HepG2 (cell line): ENCODE results near the gene KRT79. TPM values are rescaled to one million over a fixed set of nuclear protein-coding genes. Genes with fewer than 3 reads are reported as not detected.

Source experiments
- ATAC-seq: fragments of 200-7000 bp; cut with Tn5 transposase; 3 replicates; pipeline ENCODE4 v1.9.1; 2020; ENCODE audit warnings: mild to moderate bottlenecking, moderate library complexity
- BruUV-seq: library from RNA; stranded (reverse); fragments of 400-500 nt; replicated peaks from 2 replicates; lab custom pipeline; 2021; lab: Mats Ljungman, UMichigan
- CTCF ChIA-PET: fragments of 300-600 bp; formaldehyde crosslinking; extraction: SDS; loops from one replicate; lab custom pipeline; 2021; ENCODE audit warnings: low total read pairs, inconsistent platforms, low intra/inter-chr PET ratio; lab: Yijun Ruan, JAX
- POLR2A ChIA-PET: fragments of 350-600 bp; sonication (Branson Sonifier 250); formaldehyde crosslinking; loops from one replicate; lab custom pipeline; 2020; ENCODE audit warnings: antibody characterized with exemption, inconsistent platforms; lab: Yijun Ruan, JAX
- DNase-seq: peaks from one replicate; pipeline ENCODE4 v3.0.0-alpha.2; 2015; ENCODE audit warnings: low spot score
- FAIRE-seq: peaks from 3 replicates; lab custom pipeline; 2011; peaks lifted over from hg19 to GRCh38; lab: Jason Lieb, UNC
- H2AFZ ChIP-seq: one replicate; pipeline ENCODE4 v1.6.1; 2011; ENCODE audit warnings: low read length, inconsistent platforms
- H3K27ac ChIP-seq: fragments of 300-600 bp; 3 replicates; pipeline ENCODE4 v1.8.0; 2011; ENCODE audit warnings: mixed run types, mild to moderate bottlenecking, mixed read lengths, low read length, inconsistent platforms; ENCODE audit not compliant: insufficient read depth; ENCODE audit errors: extremely low read length
- H3K27me3 ChIP-seq, 2 experiments: fragments of 200-600 bp in 1 of 2; 2 replicates in 1 of 2; 3 replicates in 1 of 2; pipeline versions ENCODE4 v1.6.0 to v1.8.0; 2011; ENCODE audit warnings: low read length in 2 of 2, mild to moderate bottlenecking in 2 of 2, moderate library complexity in 2 of 2, inconsistent platforms in 1 of 2; ENCODE audit not compliant: insufficient read depth in 2 of 2, control insufficient read depth in 1 of 2
- H3K36me3 ChIP-seq, 2 experiments: fragments of 200-600 bp in 1 of 2; replicated peaks in 1 of 2; 2 replicates in 1 of 2; 3 replicates in 1 of 2; pipeline versions ENCODE4 v1.5.1 to v1.8.0; 2011; ENCODE audit warnings: low read length in 2 of 2, inconsistent platforms in 1 of 2; ENCODE audit not compliant: insufficient read depth in 2 of 2, control insufficient read depth in 1 of 2
- H3K4me1 ChIP-seq: 2 replicates; pipeline ENCODE4 v1.5.1; 2012; ENCODE audit warnings: low read length, inconsistent platforms; ENCODE audit not compliant: insufficient read depth
- H3K4me2 ChIP-seq: 2 replicates; pipeline ENCODE4 v1.6.0; 2011; ENCODE audit warnings: low read depth, low read length, inconsistent platforms
- H3K4me3 ChIP-seq, 3 experiments: fragments of 200-600 bp in 1 of 3; sonication (generic), shearing (Covaris generic) in 1 of 3; replicated peaks in 1 of 3; 2 replicates each; pipeline ENCODE4 v1.5.1; 2011 to 2016; ENCODE audit warnings: low read length in 3 of 3, inconsistent platforms in 2 of 3, low read depth in 2 of 3, mild to moderate bottlenecking in 2 of 3, control low read depth in 1 of 3, mixed read lengths in 1 of 3; ENCODE audit not compliant: insufficient read depth in 1 of 3
- H3K79me2 ChIP-seq: one replicate; pipeline ENCODE4 v1.6.1; 2011; ENCODE audit warnings: low read length, inconsistent platforms; ENCODE audit not compliant: insufficient read depth
- H3K9ac ChIP-seq: 2 replicates; pipeline ENCODE4 v1.6.0; 2011; ENCODE audit warnings: mild to moderate bottlenecking, low read depth, low read length, inconsistent platforms; ENCODE audit not compliant: insufficient read depth
- H3K9me3 ChIP-seq: 2 replicates; pipeline ENCODE4 v1.5.1; 2012; ENCODE audit warnings: mild to moderate bottlenecking, low read length
- H4K20me1 ChIP-seq: 2 replicates; pipeline ENCODE4 v1.6.0; 2011; ENCODE audit warnings: inconsistent platforms, mild to moderate bottlenecking, low read length, moderate library complexity; ENCODE audit not compliant: insufficient read depth
- KLF13 ChIP-seq: sonication (generic); formaldehyde crosslinking; IDR thresholded peaks from 2 replicates; pipeline ENCODE4 v1.4.0; 2020; ENCODE audit warnings: mild to moderate bottlenecking, missing genetic modification reagents
- ZNF224 ChIP-seq: sonication (generic); formaldehyde crosslinking; IDR thresholded peaks from 2 replicates; pipeline ENCODE4 v1.5.0; 2020; ENCODE audit warnings: mild to moderate bottlenecking, missing genetic modification reagents
- ZNF670 ChIP-seq: sonication (generic); formaldehyde crosslinking; IDR thresholded peaks from 2 replicates; pipeline ENCODE4 v1.8.0; 2022; ENCODE audit warnings: mild to moderate bottlenecking, missing genetic modification reagents, borderline replicate concordance
- WGBS: methylation state at CpG from one replicate; pipeline ENCODE4 v1.1.6; 2017; ENCODE audit warnings: low lambda C conversion rate; 5-methylcytosine and 5-hydroxymethylcytosine counted together
- in situ Hi-C: cut with HindIII; loops from 2 replicates; pipeline ENCODE4 v1.10.0; 2017; ENCODE audit warnings: low pct_unique_long_range_greater_than_20kb; ENCODE audit not compliant: extremely low pct_ligation_motif_present
- intact Hi-C: fragments of 100-400 bp; cut with micrococcal nuclease; formaldehyde crosslinking; loops from one replicate; pipeline ENCODE4 v1.10.0; 2022; ENCODE audit not compliant: unreplicated experiment
- polyA plus RNA-seq, 8 experiments: library from polyadenylated mRNA; depleted of rRNA in 3 of 8; stranded (reverse) in 7 of 8; unstranded in 1 of 8; fragments of >200 nt; fragmentation: Illumina TruSeq in 4 of 8; extraction: Trizol in 4 of 8; gene quantifications; 2 replicates each; pipeline versions ENCODE4 v1.2.1 to v1.2.3, GENCODE V29; 2011 to 2016; ENCODE audit warnings: low read depth in 4 of 8, missing spikeins in 1 of 8, mixed read lengths in 1 of 8; ENCODE audit not compliant: insufficient read depth in 1 of 8
- total RNA-seq, 5 experiments: library from RNA; depleted of rRNA; stranded (reverse); fragments of >200 nt; fragmentation: Illumina TruSeq; extraction: Trizol; gene quantifications; 2 replicates each; pipeline ENCODE4 v1.2.3, GENCODE V29; 2016; ENCODE audit warnings: low read depth in 1 of 5
- TF ChIP-seq, protein P1 (sequence below): sonication (generic); formaldehyde crosslinking; IDR thresholded peaks from 2 replicates; pipeline ENCODE4 v1.8.0; 2022; ENCODE audit warnings: missing genetic modification reagents, mild to moderate bottlenecking, moderate library complexity, borderline replicate concordance
- TF ChIP-seq, protein P2 (sequence below): IDR thresholded peaks from 2 replicates; pipeline ENCODE4 v1.6.1; 2016
- TF ChIP-seq, protein P3 (sequence below): sonication (generic); formaldehyde crosslinking; IDR thresholded peaks from 2 replicates; pipeline ENCODE4 v1.4.0; 2020; ENCODE audit warnings: missing genetic modification reagents
- TF ChIP-seq, protein P4 (sequence below): sonication (generic); formaldehyde crosslinking; conservative IDR thresholded peaks from 2 replicates; pipeline ENCODE4 v1.8.0; 2022; ENCODE audit warnings: mild to moderate bottlenecking, moderate library complexity, missing genetic modification reagents

KRT79 gene
- total and polyA plus RNA-seq, 2 of the 13 experiments (the other 11 are each of a cell fraction or from before 2014, with no cell fraction given): 0.09 TPM; not detected in 1

DNA sequence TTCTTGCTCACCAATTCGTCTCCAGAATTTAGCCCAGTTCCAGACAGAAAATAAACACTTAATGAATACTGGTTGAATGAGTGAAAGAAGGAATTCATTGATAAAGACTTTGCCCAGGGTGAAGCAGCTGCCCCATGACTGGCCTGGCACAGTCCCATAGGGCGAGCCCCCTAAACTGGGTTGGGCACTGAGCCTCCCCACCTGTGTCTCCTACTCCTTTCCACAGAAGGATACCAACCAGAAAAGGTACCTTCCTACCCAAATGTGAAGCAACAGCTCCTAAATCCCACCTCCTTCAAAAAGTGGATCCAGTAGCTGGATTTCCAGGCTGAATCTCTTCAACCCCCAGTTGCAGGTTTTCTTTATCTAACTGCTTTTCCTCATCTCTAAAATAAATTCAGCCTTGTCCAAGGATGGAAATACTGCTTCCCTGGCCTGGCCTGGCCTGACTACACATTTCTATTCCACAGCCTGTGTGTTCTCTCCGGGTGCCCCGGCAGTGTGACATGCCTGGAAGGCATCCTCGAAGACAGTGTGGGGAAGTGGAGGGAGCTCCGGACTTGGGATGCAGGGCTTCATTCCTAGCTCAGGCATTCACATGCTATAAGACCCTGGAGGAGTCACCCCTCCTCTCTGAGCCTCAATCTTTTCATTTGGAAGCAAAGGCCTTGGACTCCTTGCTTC is 45.8 kb downstream of the KRT79 start:
- CTCF ChIA-PET: no interaction called here
- H2AFZ ChIP-seq: no peak overlapping the region
- no peaks in the 10 kb centered on the region for H3K79me2 ChIP-seq
- in situ Hi-C loops: no loop called here
- no peak overlapping the region for H3K27ac ChIP-seq
- no TSS peak for BruUV-seq
- H3K4me2 ChIP-seq: no peak overlapping the region
- H3K9me3 ChIP-seq: no peaks in the 10 kb centered on the region
- peaks cover 4 to 52% of the 10 kb centered on the region in 2 experiments; a peak in 3 of 5 replicates for H3K27me3 ChIP-seq
- no peak for FAIRE-seq
- no peak overlapping the region for H3K4me3 ChIP-seq
- no peak for DNase-seq
- no peaks in the 10 kb centered on the region for H3K36me3 ChIP-seq
- WGBS: 16% methylated on average over 6 of the region's 6 CpGs
- no peaks in the 10 kb centered on the region for H4K20me1 ChIP-seq
- H3K9ac ChIP-seq: no peak overlapping the region
- H3K4me1 ChIP-seq: no peaks in the 10 kb centered on the region
- no peak for ATAC-seq
- no peak for TF ChIP-seq ZNF224
- TF ChIP-seq KLF13 (CRISPR knock-in tag): no peak
- TF ChIP-seq, all 625 proteins: peak for 0
- intact Hi-C loops: no loop called here
- POLR2A ChIA-PET: no interaction called here

DNA sequence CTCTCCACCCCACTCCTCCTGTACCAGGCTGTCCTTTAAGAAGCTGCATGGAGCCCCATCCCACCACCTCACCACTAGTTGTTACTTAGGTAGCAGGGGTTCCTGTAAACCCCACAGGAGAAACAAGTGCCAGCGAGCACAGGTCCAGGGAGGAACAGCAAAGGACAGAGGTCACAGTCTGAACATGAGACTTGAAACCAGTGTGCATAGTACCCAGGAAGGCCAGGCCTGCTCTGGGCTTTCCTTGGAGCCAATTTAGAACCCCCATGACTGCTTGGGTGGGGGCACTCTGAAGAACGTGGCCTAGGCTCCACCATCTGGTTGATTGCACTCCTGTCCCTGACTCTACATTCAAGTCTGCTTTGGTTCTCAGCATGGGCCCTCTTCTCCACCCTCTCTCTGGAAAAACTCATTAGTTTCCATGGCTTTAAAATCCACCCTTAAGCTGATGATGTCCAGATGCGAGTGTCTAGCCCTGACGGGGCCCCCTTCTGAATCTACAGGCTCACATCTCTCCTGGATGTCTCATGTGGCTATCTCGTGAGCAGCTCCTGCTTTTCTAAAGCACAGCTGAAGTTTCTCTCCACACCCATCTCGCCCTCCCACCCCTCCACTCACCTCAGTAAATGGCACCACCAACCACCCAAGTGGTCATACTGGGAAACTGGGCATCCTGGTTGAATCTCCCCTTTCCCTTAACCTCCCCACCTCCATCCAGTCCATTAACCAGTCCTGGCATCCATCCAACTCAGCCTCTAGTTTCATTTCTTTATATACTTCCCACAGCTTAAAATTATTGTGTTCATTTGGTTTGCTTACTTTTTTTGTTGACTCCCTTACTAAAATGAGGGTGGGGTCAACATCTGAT is 46.6 kb downstream of the KRT79 start:
- no TSS peak for BruUV-seq
- H3K4me3 ChIP-seq: no peak overlapping the region
- in situ Hi-C loops: no loop called here
- H3K9me3 ChIP-seq: no peaks in the 10 kb centered on the region
- FAIRE-seq: no peak
- DNase-seq: no peak
- no peak overlapping the region for H3K27ac ChIP-seq
- H3K9ac ChIP-seq: no peak overlapping the region
- POLR2A ChIA-PET: no interaction called here
- no peaks in the 10 kb centered on the region for H3K36me3 ChIP-seq
- peaks cover 4 to 49% of the 10 kb centered on the region in 2 experiments; a peak in 3 of 5 replicates for H3K27me3 ChIP-seq
- no peaks in the 10 kb centered on the region for H3K79me2 ChIP-seq
- 1% methylated on average over 6 of the region's 6 CpGs for WGBS
- no peak overlapping the region for H2AFZ ChIP-seq
- H4K20me1 ChIP-seq: no peaks in the 10 kb centered on the region
- CTCF ChIA-PET: no interaction called here
- no peak overlapping the region for H3K4me2 ChIP-seq
- no peaks in the 10 kb centered on the region for H3K4me1 ChIP-seq
- intact Hi-C loops: no loop called here
- ATAC-seq: no peak
- TF ChIP-seq, protein P1, sequence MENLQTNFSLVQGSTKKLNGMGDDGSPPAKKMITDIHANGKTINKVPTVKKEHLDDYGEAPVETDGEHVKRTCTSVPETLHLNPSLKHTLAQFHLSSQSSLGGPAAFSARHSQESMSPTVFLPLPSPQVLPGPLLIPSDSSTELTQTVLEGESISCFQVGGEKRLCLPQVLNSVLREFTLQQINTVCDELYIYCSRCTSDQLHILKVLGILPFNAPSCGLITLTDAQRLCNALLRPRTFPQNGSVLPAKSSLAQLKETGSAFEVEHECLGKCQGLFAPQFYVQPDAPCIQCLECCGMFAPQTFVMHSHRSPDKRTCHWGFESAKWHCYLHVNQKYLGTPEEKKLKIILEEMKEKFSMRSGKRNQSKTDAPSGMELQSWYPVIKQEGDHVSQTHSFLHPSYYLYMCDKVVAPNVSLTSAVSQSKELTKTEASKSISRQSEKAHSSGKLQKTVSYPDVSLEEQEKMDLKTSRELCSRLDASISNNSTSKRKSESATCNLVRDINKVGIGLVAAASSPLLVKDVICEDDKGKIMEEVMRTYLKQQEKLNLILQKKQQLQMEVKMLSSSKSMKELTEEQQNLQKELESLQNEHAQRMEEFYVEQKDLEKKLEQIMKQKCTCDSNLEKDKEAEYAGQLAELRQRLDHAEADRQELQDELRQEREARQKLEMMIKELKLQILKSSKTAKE (CRISPR knock-in tag): no peak
- TF ChIP-seq, protein P2, sequence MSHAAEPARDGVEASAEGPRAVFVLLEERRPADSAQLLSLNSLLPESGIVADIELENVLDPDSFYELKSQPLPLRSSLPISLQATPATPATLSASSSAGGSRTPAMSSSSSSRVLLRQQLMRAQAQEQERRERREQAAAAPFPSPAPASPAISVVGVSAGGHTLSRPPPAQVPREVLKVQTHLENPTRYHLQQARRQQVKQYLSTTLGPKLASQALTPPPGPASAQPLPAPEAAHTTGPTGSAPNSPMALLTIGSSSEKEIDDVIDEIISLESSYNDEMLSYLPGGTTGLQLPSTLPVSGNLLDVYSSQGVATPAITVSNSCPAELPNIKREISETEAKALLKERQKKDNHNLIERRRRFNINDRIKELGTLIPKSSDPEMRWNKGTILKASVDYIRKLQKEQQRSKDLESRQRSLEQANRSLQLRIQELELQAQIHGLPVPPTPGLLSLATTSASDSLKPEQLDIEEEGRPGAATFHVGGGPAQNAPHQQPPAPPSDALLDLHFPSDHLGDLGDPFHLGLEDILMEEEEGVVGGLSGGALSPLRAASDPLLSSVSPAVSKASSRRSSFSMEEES (CRISPR knock-in tag): no peak
- no peak for TF ChIP-seq ZNF670 (CRISPR knock-in tag)
- TF ChIP-seq, protein P3, sequence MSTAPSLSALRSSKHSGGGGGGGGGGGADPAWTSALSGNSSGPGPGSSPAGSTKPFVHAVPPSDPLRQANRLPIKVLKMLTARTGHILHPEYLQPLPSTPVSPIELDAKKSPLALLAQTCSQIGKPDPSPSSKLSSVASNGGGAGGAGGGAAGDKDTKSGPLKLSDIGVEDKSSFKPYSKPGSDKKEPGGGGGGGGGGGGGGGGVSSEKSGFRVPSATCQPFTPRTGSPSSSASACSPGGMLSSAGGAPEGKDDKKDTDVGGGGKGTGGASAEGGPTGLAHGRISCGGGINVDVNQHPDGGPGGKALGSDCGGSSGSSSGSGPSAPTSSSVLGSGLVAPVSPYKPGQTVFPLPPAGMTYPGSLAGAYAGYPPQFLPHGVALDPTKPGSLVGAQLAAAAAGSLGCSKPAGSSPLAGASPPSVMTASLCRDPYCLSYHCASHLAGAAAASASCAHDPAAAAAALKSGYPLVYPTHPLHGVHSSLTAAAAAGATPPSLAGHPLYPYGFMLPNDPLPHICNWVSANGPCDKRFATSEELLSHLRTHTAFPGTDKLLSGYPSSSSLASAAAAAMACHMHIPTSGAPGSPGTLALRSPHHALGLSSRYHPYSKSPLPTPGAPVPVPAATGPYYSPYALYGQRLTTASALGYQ (CRISPR knock-in tag): no peak
- TF ChIP-seq, protein P4, sequence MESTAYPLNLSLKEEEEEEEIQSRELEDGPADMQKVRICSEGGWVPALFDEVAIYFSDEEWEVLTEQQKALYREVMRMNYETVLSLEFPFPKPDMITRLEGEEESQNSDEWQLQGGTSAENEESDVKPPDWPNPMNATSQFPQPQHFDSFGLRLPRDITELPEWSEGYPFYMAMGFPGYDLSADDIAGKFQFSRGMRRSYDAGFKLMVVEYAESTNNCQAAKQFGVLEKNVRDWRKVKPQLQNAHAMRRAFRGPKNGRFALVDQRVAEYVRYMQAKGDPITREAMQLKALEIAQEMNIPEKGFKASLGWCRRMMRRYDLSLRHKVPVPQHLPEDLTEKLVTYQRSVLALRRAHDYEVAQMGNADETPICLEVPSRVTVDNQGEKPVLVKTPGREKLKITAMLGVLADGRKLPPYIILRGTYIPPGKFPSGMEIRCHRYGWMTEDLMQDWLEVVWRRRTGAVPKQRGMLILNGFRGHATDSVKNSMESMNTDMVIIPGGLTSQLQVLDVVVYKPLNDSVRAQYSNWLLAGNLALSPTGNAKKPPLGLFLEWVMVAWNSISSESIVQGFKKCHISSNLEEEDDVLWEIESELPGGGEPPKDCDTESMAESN (CRISPR knock-in tag): no peak
